ENCODE data around the gene PACSIN2.

Gene PACSIN2

DNA sequence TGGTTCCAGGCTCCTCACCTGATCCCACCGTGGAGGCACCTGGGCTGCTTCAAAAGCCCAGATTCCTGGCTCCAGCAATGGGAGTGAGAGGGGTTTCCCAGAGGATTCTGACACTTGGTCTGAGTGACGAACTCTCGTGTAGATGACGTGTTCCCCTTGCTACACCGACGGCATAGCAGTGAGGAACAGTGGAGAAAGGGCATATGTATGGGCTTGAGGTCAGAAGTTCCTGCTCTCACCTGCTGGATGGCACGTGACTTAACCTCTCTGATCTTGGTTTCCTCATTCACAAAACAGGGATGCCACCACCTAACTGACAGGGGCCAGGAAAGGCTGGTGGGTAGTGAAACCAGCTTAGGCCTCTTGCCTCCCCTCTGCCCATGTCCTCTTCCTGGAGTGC is 127.8 kb downstream of the PACSIN2 start:
- no peak overlapping the region for H2AFZ ChIP-seq (ENCODE audit: low read depth, low read length)
- H3K27me3 ChIP-seq (ENCODE audit: insufficient read depth, low read length, poor library complexity) = no peaks in the 10 kb centered on the region
- peaks cover 82% of the 10 kb centered on the region for H3K36me3 ChIP-seq (ENCODE audit: insufficient read depth, low read length)
- ATAC-seq (ENCODE audit: insufficient read depth, low read depth) (no peak), DNase-seq (no peak)
- H3K4me2 ChIP-seq (ENCODE audit: insufficient read depth, low read length) = no peak overlapping the region
- no peak overlapping the region for H3K27ac ChIP-seq (ENCODE audit: low read length)
- H3K79me2 ChIP-seq (ENCODE audit: insufficient read depth, low read length) = no peaks in the 10 kb centered on the region
- no peaks in the 10 kb centered on the region for H3K9me3 ChIP-seq (ENCODE audit: insufficient read depth, low read length, severe bottlenecking)
- TF ChIP-seq EZH2 (IDR thresholded peaks at IDR 0.05; ENCODE audit: borderline replicate concordance, low read depth, low read length, severe bottlenecking) = no peak
- TF ChIP-seq, protein P1, sequence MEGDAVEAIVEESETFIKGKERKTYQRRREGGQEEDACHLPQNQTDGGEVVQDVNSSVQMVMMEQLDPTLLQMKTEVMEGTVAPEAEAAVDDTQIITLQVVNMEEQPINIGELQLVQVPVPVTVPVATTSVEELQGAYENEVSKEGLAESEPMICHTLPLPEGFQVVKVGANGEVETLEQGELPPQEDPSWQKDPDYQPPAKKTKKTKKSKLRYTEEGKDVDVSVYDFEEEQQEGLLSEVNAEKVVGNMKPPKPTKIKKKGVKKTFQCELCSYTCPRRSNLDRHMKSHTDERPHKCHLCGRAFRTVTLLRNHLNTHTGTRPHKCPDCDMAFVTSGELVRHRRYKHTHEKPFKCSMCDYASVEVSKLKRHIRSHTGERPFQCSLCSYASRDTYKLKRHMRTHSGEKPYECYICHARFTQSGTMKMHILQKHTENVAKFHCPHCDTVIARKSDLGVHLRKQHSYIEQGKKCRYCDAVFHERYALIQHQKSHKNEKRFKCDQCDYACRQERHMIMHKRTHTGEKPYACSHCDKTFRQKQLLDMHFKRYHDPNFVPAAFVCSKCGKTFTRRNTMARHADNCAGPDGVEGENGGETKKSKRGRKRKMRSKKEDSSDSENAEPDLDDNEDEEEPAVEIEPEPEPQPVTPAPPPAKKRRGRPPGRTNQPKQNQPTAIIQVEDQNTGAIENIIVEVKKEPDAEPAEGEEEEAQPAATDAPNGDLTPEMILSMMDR (IDR thresholded peaks at IDR 0.05; ENCODE audit: borderline replicate concordance, extremely low read depth, low read length, poor library complexity, severe bottlenecking) = no peak
- no peak overlapping the region for H3K9ac ChIP-seq (ENCODE audit: low read depth, low read length)
- H4K20me1 ChIP-seq (ENCODE audit: insufficient read depth, low read length) = peaks cover 7% of the 10 kb centered on the region
- H3K4me3 ChIP-seq (ENCODE audit: low read depth in 1 of 2, low read length in 2 of 2) = no peak overlapping the region
- H3K4me1 ChIP-seq (ENCODE audit: insufficient read depth, low read length) = no peaks in the 10 kb centered on the region

DNA sequence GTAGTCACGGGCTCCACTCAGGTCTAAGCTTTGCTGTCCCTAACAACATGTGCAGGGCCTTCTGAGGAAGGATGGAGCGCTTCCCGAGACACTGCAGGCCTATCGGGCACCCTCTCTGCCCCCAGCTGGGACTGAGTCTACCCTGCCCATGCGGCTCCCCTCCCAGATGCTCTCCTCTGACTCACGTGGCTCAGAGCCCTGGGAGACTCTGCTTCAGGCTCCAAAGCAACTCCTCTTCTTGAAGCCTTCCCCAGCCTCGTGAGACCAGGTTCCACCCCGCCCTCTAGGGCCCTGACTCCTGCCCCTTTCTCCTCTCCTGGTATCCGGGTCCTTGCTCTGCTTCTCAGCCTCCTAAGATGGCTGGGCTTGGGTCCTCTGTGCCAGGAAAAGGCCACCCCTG is 129.5 kb downstream of the PACSIN2 start:
- H3K9ac ChIP-seq (ENCODE audit: low read depth, low read length) = no peak overlapping the region
- H3K79me2 ChIP-seq (ENCODE audit: insufficient read depth, low read length) = no peaks in the 10 kb centered on the region
- H3K36me3 ChIP-seq (ENCODE audit: insufficient read depth, low read length) = peaks cover 88% of the 10 kb centered on the region
- H3K27ac ChIP-seq (ENCODE audit: low read length) = no peak overlapping the region
- H3K4me2 ChIP-seq (ENCODE audit: insufficient read depth, low read length) = no peak overlapping the region
- no peaks in the 10 kb centered on the region for H3K27me3 ChIP-seq (ENCODE audit: insufficient read depth, low read length, poor library complexity)
- H3K4me1 ChIP-seq (ENCODE audit: insufficient read depth, low read length) = no peaks in the 10 kb centered on the region
- H3K9me3 ChIP-seq (ENCODE audit: insufficient read depth, low read length, severe bottlenecking) = no peaks in the 10 kb centered on the region
- H2AFZ ChIP-seq (ENCODE audit: low read depth, low read length) = no peak overlapping the region
- no peak overlapping the region for H3K4me3 ChIP-seq (ENCODE audit: low read depth in 1 of 2, low read length in 2 of 2)
- DNase-seq = no peak
- TF ChIP-seq, protein P1 (IDR thresholded peaks at IDR 0.05; ENCODE audit: borderline replicate concordance, extremely low read depth, low read length, poor library complexity, severe bottlenecking) = no peak
- no peak for TF ChIP-seq EZH2 (IDR thresholded peaks at IDR 0.05; ENCODE audit: borderline replicate concordance, low read depth, low read length, severe bottlenecking)
- no peak for ATAC-seq (ENCODE audit: insufficient read depth, low read depth)
- peaks cover 15% of the 10 kb centered on the region for H4K20me1 ChIP-seq (ENCODE audit: insufficient read depth, low read length)

DNA sequence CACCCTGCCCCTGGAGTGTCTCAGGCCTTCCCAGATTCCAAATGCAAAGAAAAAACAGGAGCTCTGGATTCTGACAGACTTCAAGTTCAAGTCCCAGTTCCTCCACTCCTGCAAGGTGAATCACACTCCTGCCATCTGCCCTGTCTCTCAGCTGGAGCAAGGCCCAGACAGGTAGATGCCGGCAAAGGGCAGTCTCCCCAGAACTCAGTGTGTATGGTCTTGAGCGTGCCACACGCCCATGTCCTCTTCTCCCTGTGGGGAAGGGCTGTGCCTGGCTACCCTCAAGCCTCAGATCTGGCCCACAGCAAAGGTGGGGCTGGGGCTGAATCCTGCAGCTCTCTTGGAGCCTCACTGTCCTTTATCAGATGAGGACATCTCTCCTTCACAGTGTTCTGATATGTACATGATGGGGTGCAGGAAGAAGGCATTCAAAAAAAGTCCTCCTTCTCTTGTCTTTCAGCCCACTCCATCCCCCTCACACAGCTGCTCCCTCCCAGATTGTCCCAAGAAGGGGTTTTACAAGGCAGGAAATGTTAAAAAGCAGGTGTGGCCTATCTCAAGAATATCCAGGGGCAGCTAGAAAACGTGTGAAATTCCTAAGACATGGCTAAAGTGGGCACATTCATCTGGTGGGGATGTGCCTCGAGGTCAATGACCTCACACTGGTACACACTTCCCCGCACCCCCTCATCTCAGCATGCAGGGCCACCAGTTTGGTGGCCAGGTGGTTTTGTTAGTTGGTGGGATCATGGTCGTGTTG is 130.2 kb downstream of the PACSIN2 start:
- Histone ChIP-seq H3K27ac (ENCODE audit: low read length) (no peak overlapping the region), H3K9me3 (ENCODE audit: insufficient read depth, low read length, severe bottlenecking) (no peaks in the 10 kb centered on the region), H3K9ac (ENCODE audit: low read depth, low read length) (no peak overlapping the region), H3K36me3 (ENCODE audit: insufficient read depth, low read length) (peaks cover 93% of the 10 kb centered on the region), H3K4me2 (ENCODE audit: insufficient read depth, low read length) (no peak overlapping the region), H3K27me3 (ENCODE audit: insufficient read depth, low read length, poor library complexity) (no peaks in the 10 kb centered on the region), H3K4me1 (ENCODE audit: insufficient read depth, low read length) (no peaks in the 10 kb centered on the region), H3K79me2 (ENCODE audit: insufficient read depth, low read length) (no peaks in the 10 kb centered on the region), H2AFZ (ENCODE audit: low read depth, low read length) (no peak overlapping the region), H3K4me3 (ENCODE audit: low read depth in 1 of 2, low read length in 2 of 2) (no peak overlapping the region), H4K20me1 (ENCODE audit: insufficient read depth, low read length) (peaks cover 15% of the 10 kb centered on the region)
- DNase-seq (no peak), ATAC-seq (ENCODE audit: insufficient read depth, low read depth) (no peak)
- TF ChIP-seq EZH2 (IDR thresholded peaks at IDR 0.05; ENCODE audit: borderline replicate concordance, low read depth, low read length, severe bottlenecking) = no peak
- TF ChIP-seq, protein P1 (IDR thresholded peaks at IDR 0.05; ENCODE audit: borderline replicate concordance, extremely low read depth, low read length, poor library complexity, severe bottlenecking) = no peak
